ENCODE results near the gene KLK7.

KLK7 gene

GRCh38 chr19:50932018-50932689 is 51.6 kb downstream of the KLK7 start:
- DNase-seq (ENCODE audit: low spot score) = no peak

GRCh38 chr19:50931023-50931422 is 52.7 kb downstream of the KLK7 start:
- DNase-seq (ENCODE audit: low spot score) = no peak

DNA sequence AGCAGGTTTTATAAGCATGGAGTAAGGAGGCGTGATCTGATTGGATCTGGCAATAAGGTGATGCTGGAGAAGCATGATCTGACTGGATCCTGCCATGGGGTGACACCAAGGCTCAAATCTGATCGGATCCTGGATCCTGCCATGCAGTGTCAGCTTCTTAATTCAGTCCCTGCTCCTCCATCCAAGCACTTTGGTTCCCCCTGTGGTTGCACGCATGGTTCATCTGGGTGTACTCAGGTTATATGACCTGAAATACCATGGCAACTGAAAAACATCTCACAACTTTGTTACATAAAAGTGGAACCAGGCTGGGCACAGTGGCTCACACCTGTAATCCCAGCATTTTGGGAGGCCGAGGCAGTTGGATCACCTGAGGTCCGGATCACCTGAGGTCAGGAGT is 54.9 kb downstream of the KLK7 start:
- DNase-seq (ENCODE audit: low spot score) = peak; percentile 39
